Pancreas (tissue), 10 donors: ENCODE measurements around the gene CACNA2D2. TPM values are rescaled to one million over a fixed set of nuclear protein-coding genes. Genes with fewer than 3 reads are reported as not detected.

Experiments used
- ATAC-seq, 4 donors: fragments of 200-7000 bp; cut with Tn5 transposase; one replicate each; pipeline versions ENCODE4 v1.8.0 to v1.9.1; 2020; ENCODE audit warnings: mild to moderate bottlenecking in 4 of 4, moderate library complexity in 4 of 4
- DNase-seq, 6 donors: peaks; one replicate each; pipeline ENCODE4 v3.0.0-alpha.2; 2020
- FAIRE-seq: peaks from 2 replicates; lab custom pipeline; 2012; peaks lifted over from hg19 to GRCh38; lab: Jason Lieb, UNC
- H3K27ac ChIP-seq, 4 donors: fragments of 200-600 bp; sonication (generic); 1 replicate in 3 of 4; 2 replicates in 1 of 4; pipeline versions ENCODE4 v1.5.0 to v1.8.0; 2020
- H3K27me3 ChIP-seq, 4 donors: fragments of 200-600 bp; one replicate each; pipeline ENCODE4 v1.8.0; 2021
- H3K36me3 ChIP-seq, 3 donors: fragments of 200-600 bp; sonication (generic) in 1 of 3; one replicate each; pipeline versions ENCODE4 v1.5.0 to v1.8.0; 2020 to 2021
- H3K4me1 ChIP-seq, 3 donors: fragments of 200-600 bp; one replicate each; pipeline ENCODE4 v1.8.0; 2021
- H3K4me3 ChIP-seq, 4 donors: fragments of 200-600 bp; sonication (generic) in 2 of 4; one replicate each; pipeline versions ENCODE4 v1.5.0 to v1.8.0; 2020 to 2021
- H3K9me3 ChIP-seq, 4 donors: fragments of 200-600 bp; one replicate each; pipeline ENCODE4 v1.8.0; 2021
- WGBS, 2 donors: extraction: QIAGEN DNeasy Blood & Tissue Kit; methylation state at CpG; one replicate each; pipeline ENCODE4 v1.1.7; 2013; 5-methylcytosine and 5-hydroxymethylcytosine counted together
- intact Hi-C, 3 donors: fragments of 100-400 bp; cut with DNase I; formaldehyde crosslinking; loops; one replicate each; pipeline versions ENCODE4 v1.11.1 to v1.14.2; 2022
- polyA plus RNA-seq, 2 donors: library from polyadenylated mRNA; stranded (reverse); fragments of 200-250 nt; gene quantifications; one replicate each; pipeline ENCODE4 v1.2.3, GENCODE V29; 2013
- total RNA-seq, 6 donors: library from RNA; stranded (reverse); fragmentation: NEBNext Ultra II Directional in 4 of 6; extraction: Animal tissue kit (Norgen Biotek cat#: 25700) in 4 of 6; gene quantifications; one replicate each; pipeline versions ENCODE4 v1.2.1 to v1.2.4, GENCODE V29; 2021 to 2023
- TF ChIP-seq, protein P1 (sequence below), 4 donors: fragments of 200-600 bp; sonication (generic) in 3 of 4; IDR thresholded peaks; one replicate each; pipeline versions ENCODE4 v1.5.0 to v1.8.0; 2021; ENCODE audit warnings: antibody characterized with exemption in 4 of 4
- donor health status: healthy with polysubstance abuse.
- donor health status: DM: no; HTN: no; CAD: no; lungs with moderate emphysema.
- donor health status: DM: no; HTN: no; CAD: no.
- donor health status: control.
- donor health status: control.
- donor health status: Bipolar disorder and iron deficiency.
- donor health status: DM: yes; HTN: yes; CAD: no.
- donor health status: DM: no; HTN: no; CAD: no.
- donor health status: DM: no; HTN: no; CAD: no.
- donor health status: DM: yes; HTN: yes; CAD: no.

Gene CACNA2D2
- total and polyA plus RNA-seq, 8 donors = 1.1 to 19.5 (median 3.3) TPM

GRCh38 chr3:50417637-50418033 lies 85.8 kb downstream of the CACNA2D2 start:
- Histone ChIP-seq H3K4me1 (no peaks in the 10 kb centered on the region), H3K9me3 (no peaks in the 10 kb centered on the region), H3K27me3 (no peaks in the 10 kb centered on the region), H3K36me3 (no peaks in the 10 kb centered on the region), H3K27ac (no peak overlapping the region), H3K4me3 (no peak overlapping the region)
- DNase-seq = no peak
- intact Hi-C loops = no loop called here
- no peak for FAIRE-seq
- 65 to 73% methylated on average over 4 of the region's 4 CpGs for WGBS, 2 donors
- no peak for ATAC-seq
- TF ChIP-seq, protein P1, sequence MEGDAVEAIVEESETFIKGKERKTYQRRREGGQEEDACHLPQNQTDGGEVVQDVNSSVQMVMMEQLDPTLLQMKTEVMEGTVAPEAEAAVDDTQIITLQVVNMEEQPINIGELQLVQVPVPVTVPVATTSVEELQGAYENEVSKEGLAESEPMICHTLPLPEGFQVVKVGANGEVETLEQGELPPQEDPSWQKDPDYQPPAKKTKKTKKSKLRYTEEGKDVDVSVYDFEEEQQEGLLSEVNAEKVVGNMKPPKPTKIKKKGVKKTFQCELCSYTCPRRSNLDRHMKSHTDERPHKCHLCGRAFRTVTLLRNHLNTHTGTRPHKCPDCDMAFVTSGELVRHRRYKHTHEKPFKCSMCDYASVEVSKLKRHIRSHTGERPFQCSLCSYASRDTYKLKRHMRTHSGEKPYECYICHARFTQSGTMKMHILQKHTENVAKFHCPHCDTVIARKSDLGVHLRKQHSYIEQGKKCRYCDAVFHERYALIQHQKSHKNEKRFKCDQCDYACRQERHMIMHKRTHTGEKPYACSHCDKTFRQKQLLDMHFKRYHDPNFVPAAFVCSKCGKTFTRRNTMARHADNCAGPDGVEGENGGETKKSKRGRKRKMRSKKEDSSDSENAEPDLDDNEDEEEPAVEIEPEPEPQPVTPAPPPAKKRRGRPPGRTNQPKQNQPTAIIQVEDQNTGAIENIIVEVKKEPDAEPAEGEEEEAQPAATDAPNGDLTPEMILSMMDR (IDR thresholded peaks at IDR 0.05) = no peak

DNA sequence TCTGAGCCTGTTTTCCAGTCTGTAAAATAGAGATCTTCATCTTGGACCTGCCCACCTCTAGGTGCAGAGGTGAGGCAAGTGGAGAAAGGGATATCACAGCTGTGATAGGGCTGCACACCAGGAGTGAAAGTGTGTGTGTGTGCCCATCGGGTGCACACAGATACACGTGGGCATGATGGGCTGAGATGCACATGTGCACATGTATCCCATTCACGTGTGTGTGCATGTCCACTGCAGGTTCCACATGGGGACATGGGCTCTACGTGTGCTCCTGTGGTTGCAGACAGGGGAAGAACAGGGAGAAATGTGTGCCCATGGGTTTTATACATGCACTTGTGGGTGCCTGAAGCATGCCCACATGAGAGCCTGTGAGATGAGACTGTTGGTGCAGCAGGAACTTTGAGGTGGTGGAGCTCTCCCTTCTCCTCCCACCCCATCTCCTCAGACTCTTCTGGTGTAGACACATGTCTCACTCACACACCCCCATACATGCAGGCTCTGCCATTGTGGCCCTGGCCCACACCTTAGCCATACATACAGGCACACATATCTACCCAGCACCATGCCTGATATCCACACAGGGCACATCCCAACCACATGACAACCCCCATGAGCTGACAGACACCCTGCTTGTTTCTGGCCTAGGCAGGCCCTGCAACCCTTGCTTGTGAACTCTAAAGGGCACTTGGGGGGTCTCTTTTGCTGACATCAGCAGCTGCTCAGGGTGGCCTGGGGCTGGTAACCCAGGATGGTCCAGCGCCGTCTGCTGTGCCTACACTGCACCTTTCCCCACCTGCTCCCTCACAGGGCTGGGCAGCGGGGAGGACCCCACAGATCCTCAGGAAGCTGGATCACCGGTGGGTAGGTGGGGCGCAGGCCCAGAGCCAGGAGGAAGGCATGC lies 86.4 kb downstream of the CACNA2D2 start:
- no peak overlapping the region for H3K4me3 ChIP-seq
- WGBS, 2 donors = 80 to 81% methylated on average over 7 to 9 of the region's 9 CpGs
- DNase-seq (no peak), ATAC-seq (no peak), FAIRE-seq (no peak)
- TF ChIP-seq, protein P1 (IDR thresholded peaks at IDR 0.05) = no peak
- H3K36me3 ChIP-seq = no peaks in the 10 kb centered on the region
- intact Hi-C loops = no loop called here
- H3K9me3 ChIP-seq = no peaks in the 10 kb centered on the region
- H3K27me3 ChIP-seq = no peaks in the 10 kb centered on the region
- no peak overlapping the region for H3K27ac ChIP-seq
- no peaks in the 10 kb centered on the region for H3K4me1 ChIP-seq

GRCh38 chr3:50415816-50416215 lies 87.6 kb downstream of the CACNA2D2 start:
- no peak overlapping the region for H3K4me3 ChIP-seq
- no peak overlapping the region for H3K27ac ChIP-seq
- TF ChIP-seq, protein P1 (IDR thresholded peaks at IDR 0.05) = no peak
- FAIRE-seq (no peak), DNase-seq (no peak), ATAC-seq (peak in 1 of 4 donors; percentile 32)
- intact Hi-C loops = no loop called here
- H3K4me1 ChIP-seq = no peaks in the 10 kb centered on the region
- no peaks in the 10 kb centered on the region for H3K9me3 ChIP-seq
- H3K27me3 ChIP-seq = no peaks in the 10 kb centered on the region
- WGBS, 2 donors = 62 to 64% methylated on average over 5 of the region's 5 CpGs
- no peaks in the 10 kb centered on the region for H3K36me3 ChIP-seq

DNA sequence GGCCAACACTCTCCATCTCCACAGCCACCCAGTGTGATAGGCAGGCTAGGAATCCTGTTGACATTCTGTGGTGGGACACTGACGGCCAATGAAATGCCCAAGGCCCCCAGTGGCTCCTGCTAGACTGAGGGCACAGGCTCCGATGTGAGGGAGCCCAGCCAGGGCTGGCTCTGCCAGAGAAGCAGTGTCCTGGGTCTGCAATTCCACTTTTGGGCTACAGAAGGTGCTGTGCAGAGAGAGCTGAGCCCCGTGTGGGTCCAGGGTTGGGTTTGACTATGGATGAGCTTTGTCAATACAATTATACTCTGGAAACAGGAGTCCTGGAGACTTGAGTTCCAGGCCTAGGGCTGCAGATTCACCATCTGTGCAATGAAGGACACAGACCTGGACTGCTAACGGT lies 88.4 kb downstream of the CACNA2D2 start:
- TF ChIP-seq, protein P1 (IDR thresholded peaks at IDR 0.05) = no peak
- ATAC-seq = no peak
- H3K4me1 ChIP-seq = no peaks in the 10 kb centered on the region
- no peaks in the 10 kb centered on the region for H3K9me3 ChIP-seq
- H3K36me3 ChIP-seq = no peaks in the 10 kb centered on the region
- intact Hi-C loops = no loop called here
- no peak for FAIRE-seq
- WGBS, 2 donors = 60 to 64% methylated on average over 4 of the region's 4 CpGs
- no peak for DNase-seq
- no peak overlapping the region for H3K27ac ChIP-seq
- no peak overlapping the region for H3K4me3 ChIP-seq
- H3K27me3 ChIP-seq = no peaks in the 10 kb centered on the region

DNA sequence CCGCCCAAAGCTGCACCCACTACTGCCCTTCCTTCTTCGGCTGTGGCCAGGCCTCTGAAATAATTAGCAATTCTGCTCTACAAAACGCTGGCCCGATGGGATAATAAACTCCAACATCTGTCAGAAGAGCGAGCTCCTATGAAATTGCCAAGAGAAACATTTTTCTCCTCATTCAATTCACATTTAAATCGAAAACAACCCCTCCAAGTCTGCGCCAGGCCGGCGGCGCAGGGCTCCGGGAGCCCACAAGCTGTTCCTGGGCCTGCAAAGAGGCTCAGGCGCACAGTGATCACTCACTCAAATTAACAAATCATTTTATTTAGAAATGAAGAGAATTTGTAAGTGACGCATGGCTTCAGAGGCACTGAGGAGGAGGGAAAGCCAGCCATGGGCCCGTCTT lies 88.8 kb downstream of the CACNA2D2 start:
- Histone ChIP-seq H3K4me3 (no peak overlapping the region), H3K9me3 (no peaks in the 10 kb centered on the region), H3K27me3 (no peaks in the 10 kb centered on the region), H3K27ac (no peak overlapping the region), H3K36me3 (no peaks in the 10 kb centered on the region), H3K4me1 (no peaks in the 10 kb centered on the region)
- no peak for FAIRE-seq
- 87 to 89% methylated on average over 14 of the region's 14 CpGs for WGBS, 2 donors
- TF ChIP-seq, protein P1 (IDR thresholded peaks at IDR 0.05) = no peak
- ATAC-seq = no peak
- no peak for DNase-seq
- intact Hi-C loops = no loop called here
